ENCODE measurements around the gene TMEM131L. TPM values are rescaled to one million over a fixed set of nuclear protein-coding genes. Genes with fewer than 3 reads are reported as not detected.
A peak's percentile ranks its signal among the peaks of the same experiment; 100 is the strongest.

Gene TMEM131L
- total and polyA plus RNA-seq, 2 donors (not counting 3 experiments of a cell fraction or from before 2014, with no cell fraction given): 7.7 to 21.2 TPM

- no peaks in the 10 kb centered on the region for H3K27me3 ChIP-seq (ENCODE audit: control insufficient read depth in 2 of 2, insufficient read depth in 2 of 2, low read length in 2 of 2)
- no peak overlapping the region for H3K4me2 ChIP-seq (ENCODE audit: insufficient read depth, low read length)
- H4K20me1 ChIP-seq (replicated peaks; ENCODE audit: control insufficient read depth, extremely low read depth, insufficient read depth, low read length): no peaks in the 10 kb centered on the region
- DNase-seq (ENCODE audit: low read depth, low spot score) (no peak), FAIRE-seq (peak; percentile 12)
- H3K9me3 ChIP-seq (replicated peaks; ENCODE audit: control insufficient read depth, insufficient read depth, low read length): no peaks in the 10 kb centered on the region
- intact Hi-C loops (cut with micrococcal nuclease): no loop called here
- H2AFZ ChIP-seq (ENCODE audit: low read depth, low read length): no peak overlapping the region
- no peaks in the 10 kb centered on the region for H3K9me1 ChIP-seq (replicated peaks; ENCODE audit: control insufficient read depth, extremely low read depth, insufficient read depth, low read length)
- CTCF ChIA-PET: interaction anchor here (1.1 to 2.0 kb wide), 4 partner anchors 105 to 428 kb away, joined by 4 to 10 read pairs (median 5); partner anchors contain the start of gene TMEM131L
- H3K9ac ChIP-seq (replicated peaks; ENCODE audit: extremely low read depth, insufficient read depth, low read length): no peak overlapping the region
- peaks cover 2% of the 10 kb centered on the region for H3K4me1 ChIP-seq (ENCODE audit: control insufficient read depth, extremely low read depth, insufficient read depth, low read length)
- no peak overlapping the region for H3K27ac ChIP-seq (ENCODE audit: insufficient read depth, low read depth, low read length)
- no peaks in the 10 kb centered on the region for H3K79me2 ChIP-seq (ENCODE audit: control insufficient read depth, insufficient read depth, low read length)
- no peaks in the 10 kb centered on the region for H3K36me3 ChIP-seq (ENCODE audit: control insufficient read depth in 2 of 2, extremely low read depth in 1 of 2, insufficient read depth in 2 of 2, low read length in 2 of 2)
- POLR2A ChIA-PET: no interaction called here
- dilution Hi-C loops (cut with MboI; ENCODE audit: extremely low pct_ligation_motif_present, low sequenced_read_pairs): no loop called here
- H3K4me3 ChIP-seq (replicated peaks in 1 of 3; ENCODE audit: insufficient read depth in 1 of 3, low read depth in 1 of 3, low read length in 3 of 3): no peak overlapping the region
- BruUV-seq (replicated peaks): no TSS peak
- TF ChIP-seq MYC (IDR thresholded peaks at IDR 0.05; ENCODE audit: low read depth, low read length) (no peak), GATA2 (IDR thresholded peaks at IDR 0.05; ENCODE audit: insufficient read depth, insufficient read length, low read depth, low read length) (no peak), EZH2 (IDR thresholded peaks at IDR 0.05; ENCODE audit: borderline replicate concordance, low read depth, low read length, severe bottlenecking) (no peak), FOS (IDR thresholded peaks at IDR 0.05; ENCODE audit: borderline replicate concordance, insufficient read depth, low read length) (no peak), POLR2AphosphoS5 (IDR thresholded peaks at IDR 0.05; ENCODE audit: insufficient read depth, low read depth, low read length) (no peak), CTCF (IDR thresholded peaks at IDR 0.05; ENCODE audit: extremely low read depth in 1 of 2, insufficient read depth in 1 of 2, low read depth in 1 of 2, low read length in 2 of 2) (no peak), JUN (IDR thresholded peaks at IDR 0.05; ENCODE audit: borderline replicate concordance, insufficient read depth, insufficient read length, low read depth) (no peak), POLR2A (IDR thresholded peaks at IDR 0.05; ENCODE audit: low read depth, low read length) (no peak), MAX (IDR thresholded peaks at IDR 0.05; ENCODE audit: insufficient read depth, insufficient read length) (no peak)
Observed at GRCh38 chr4:153571006-153571545, 104.9 kb downstream of the TMEM131L start.

Measured in endothelial cell of umbilical vein (primary cell).